Stimulated activated naive CD4-positive, alpha-beta T cell (primary cell): ENCODE measurements around the gene TRIM26.
A peak's percentile ranks its signal among the peaks of the same experiment; 100 is the strongest.
"Not testable (repeated sequence)": the region's sequence is repeated elsewhere in the genome, so short reads cannot be mapped to it uniquely, and the experiment has no call there.

ENCODE experiments used
- DNase-seq, 6 experiments: peaks; one replicate each; lab custom pipeline; 2025; lab: John Stamatoyannopoulos, UW

The TRIM26 gene

DNA sequence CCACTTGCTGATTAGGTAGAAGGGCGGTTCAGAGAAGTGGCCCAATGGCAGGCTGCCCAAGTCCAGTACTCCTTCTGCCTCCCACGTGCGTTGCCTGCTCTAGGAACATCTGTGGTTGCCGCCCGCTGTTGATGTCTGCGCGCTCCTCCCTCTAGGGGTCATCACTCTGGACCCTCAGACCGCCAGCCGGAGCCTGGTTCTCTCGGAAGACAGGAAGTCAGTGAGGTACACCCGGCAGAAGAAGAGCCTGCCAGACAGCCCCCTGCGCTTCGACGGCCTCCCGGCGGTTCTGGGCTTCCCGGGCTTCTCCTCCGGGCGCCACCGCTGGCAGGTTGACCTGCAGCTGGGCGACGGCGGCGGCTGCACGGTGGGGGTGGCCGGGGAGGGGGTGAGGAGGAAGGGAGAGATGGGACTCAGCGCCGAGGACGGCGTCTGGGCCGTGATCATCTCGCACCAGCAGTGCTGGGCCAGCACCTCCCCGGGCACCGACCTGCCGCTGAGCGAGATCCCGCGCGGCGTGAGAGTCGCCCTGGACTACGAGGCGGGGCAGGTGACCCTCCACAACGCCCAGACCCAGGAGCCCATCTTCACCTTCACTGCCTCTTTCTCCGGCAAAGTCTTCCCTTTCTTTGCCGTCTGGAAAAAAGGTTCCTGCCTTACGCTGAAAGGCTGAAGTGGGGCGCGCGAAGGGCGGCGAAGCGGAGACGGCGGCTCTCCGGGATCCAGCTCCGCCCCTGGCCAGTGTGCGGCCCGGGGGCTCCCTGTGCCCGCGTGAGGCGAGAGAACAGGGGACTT is 41.3 kb downstream of the TRIM26 start:
- DNase-seq: peak in 1 of 6 experiments; percentile 20

- peak in 2 of 6 experiments; percentile 31 to 47 for DNase-seq
Measured at GRCh38 chr6:30169658-30170614, 43.3 kb downstream of the TRIM26 start.

GRCh38 chr6:30168741-30169140 is 44.5 kb downstream of the TRIM26 start:
- no peak for DNase-seq

GRCh38 chr6:30167101-30167500 is 46.1 kb downstream of the TRIM26 start:
- peak in 1 of 6 experiments; percentile 10 for DNase-seq

DNA sequence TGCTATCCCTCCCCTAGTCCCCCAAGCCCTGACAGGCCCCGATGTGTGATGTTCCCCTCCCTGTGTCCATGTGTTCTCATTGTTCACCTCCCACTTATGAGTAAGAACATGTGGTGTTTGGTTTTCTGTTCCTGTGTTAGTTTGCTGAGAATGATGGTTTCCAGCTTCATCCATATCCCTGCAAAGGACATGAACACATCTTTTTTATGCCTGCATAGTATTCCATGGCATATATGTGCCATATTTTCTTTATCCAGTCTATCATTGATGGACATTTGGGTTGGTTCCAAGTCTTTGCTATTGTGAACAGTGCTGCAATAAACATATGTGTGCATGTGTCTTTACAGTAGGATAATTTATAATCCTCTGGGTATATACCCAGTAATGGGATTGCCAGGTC is 48.0 kb downstream of the TRIM26 start:
- not testable (repeated sequence) for DNase-seq

- DNase-seq: no peak
Measured at GRCh38 chr6:30164714-30165113, 48.5 kb downstream of the TRIM26 start.

GRCh38 chr6:30163918-30164654 is 49.1 kb downstream of the TRIM26 start:
- DNase-seq: no peak

- no peak for DNase-seq
Measured at GRCh38 chr6:30163090-30163917, 49.9 kb downstream of the TRIM26 start, which contains the start of gene TRIM15. TRIM15 (plus strand) TSS chr6:30163546; CDS start chr6:30163685, 139 bp downstream.

DNA sequence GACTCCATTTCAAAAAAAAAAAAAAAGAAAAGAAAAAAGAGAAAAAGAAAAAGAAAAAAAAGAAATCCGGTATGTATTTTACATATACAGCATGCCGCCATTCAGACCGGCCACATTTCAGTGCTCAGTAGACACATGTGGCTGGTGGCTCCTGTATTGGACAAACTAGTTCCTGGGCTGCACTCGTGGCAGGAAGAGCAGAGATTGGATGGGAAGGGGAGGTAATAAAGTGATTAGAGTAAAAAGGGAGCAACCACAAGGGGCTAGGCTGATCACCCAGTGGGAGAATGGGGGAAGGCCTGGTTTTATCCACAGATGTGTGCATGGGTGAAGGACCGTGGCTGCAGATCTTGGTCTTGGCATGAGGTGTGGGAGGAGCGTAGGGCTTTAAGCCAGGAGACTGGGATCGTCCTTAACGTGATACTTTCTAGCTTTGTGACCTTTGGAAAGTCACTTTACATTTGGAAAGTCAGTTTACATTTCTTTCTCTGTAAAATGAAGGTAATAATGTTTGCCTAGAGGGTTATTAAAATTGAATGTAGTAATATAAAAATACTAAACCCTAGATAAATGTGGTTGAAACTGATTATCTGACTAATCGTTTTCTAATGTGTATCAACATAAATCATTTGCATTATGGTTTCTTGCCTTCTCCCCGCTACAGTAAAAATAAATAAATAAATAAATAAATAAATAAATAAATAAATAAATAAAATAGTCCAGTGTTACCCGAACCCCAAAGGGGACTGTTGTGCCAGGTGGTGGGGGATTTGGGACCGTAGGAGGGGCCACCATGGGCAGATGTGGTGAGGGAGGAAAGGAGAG is 50.7 kb downstream of the TRIM26 start:
- DNase-seq: no peak

- DNase-seq: no peak
Measured at GRCh38 chr6:30160785-30161531, 52.2 kb downstream of the TRIM26 start, which contains the start of gene TRIM10. TRIM10 (minus strand) TSS chr6:30161211; CDS start chr6:30160858, 353 bp downstream.

GRCh38 chr6:30160008-30160784 is 53.0 kb downstream of the TRIM26 start:
- DNase-seq: no peak

DNA sequence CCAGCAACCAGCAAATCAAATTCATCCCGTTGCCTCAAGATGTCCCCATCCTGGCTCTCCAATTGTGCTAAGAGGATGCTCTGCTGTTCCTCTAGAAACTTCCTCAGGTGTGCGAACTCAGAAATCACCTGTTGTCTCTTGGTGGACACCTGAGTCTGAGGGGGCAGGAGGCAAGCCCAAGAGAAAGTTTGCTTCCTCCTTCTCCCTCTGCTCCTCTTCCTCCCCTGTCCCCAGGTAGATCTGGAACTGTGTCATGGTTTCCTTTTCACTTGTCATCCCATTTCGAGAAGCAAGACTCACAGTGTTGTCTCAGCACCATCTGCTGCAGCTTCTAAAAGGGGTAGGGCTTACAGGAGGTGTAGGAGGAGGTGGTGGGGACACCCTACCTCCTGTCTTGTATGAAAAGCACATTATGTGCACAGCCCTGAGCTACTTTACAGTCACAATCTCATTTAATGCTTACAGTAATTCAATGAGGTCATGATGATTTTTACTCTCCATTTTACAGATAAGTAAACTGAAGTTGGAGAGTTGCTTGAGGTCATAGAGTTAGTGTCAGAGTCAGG is 54.6 kb downstream of the TRIM26 start:
- DNase-seq: no peak

GRCh38 chr6:30157999-30158398 is 55.2 kb downstream of the TRIM26 start:
- DNase-seq: no peak

GRCh38 chr6:30157581-30157980 is 55.6 kb downstream of the TRIM26 start:
- no peak for DNase-seq

GRCh38 chr6:30156774-30157173 is 56.4 kb downstream of the TRIM26 start:
- no peak for DNase-seq

DNA sequence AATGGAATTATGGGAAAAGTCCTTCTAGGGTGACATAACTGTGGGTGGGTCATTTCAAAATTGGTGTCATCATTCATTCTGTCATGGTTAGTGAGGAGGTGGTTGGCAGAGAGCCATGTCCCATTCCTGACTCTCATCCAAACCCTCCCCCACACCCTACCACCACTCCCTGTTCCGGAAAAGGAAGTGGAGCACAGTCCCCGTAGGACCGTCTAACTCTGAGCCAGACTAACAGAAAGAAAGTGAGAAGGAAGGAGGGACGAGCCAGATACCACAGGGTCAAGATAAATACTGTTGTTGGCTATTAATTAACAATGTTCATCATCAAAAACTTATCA is 57.0 kb downstream of the TRIM26 start:
- DNase-seq: no peak

GRCh38 chr6:30155520-30156261 is 57.5 kb downstream of the TRIM26 start:
- DNase-seq: no peak
